Heart left ventricle (tissue), 16 donors: ENCODE data around the gene IRF1. TPM values are rescaled to one million over a fixed set of nuclear protein-coding genes. Genes with fewer than 3 reads are reported as not detected.
"Not testable (repeated sequence)": the region's sequence is repeated elsewhere in the genome, so short reads cannot be mapped to it uniquely, and the experiment has no call there.

ENCODE experiments used
- ATAC-seq, 4 donors: fragments of 200-7000 bp; cut with Tn5 transposase; one replicate each; pipeline ENCODE4 v1.9.1; 2020 to 2022; ENCODE audit warnings: moderate library complexity in 4 of 4, mild to moderate bottlenecking in 3 of 4, moderate number of reproducible peaks in 1 of 4
- DNase-seq, 5 donors: peaks; one replicate each; pipeline ENCODE4 v3.0.0-alpha.2; 2020
- H3K27ac ChIP-seq, 12 donors: fragments of 200-600 bp; sonication (generic) in 4 of 12; one replicate each; pipeline versions ENCODE4 v1.5.0 to v1.8.0; 2016 to 2022; ENCODE audit warnings: mild to moderate bottlenecking in 2 of 12
- H3K27me3 ChIP-seq, 9 donors: fragments of 200-600 bp; sonication (generic) in 2 of 9; one replicate each; pipeline versions ENCODE4 v1.5.1 to v1.8.0; 2016 to 2022; ENCODE audit warnings: mild to moderate bottlenecking in 3 of 9
- H3K36me3 ChIP-seq, 9 donors: fragments of 200-600 bp; sonication (generic) in 2 of 9; one replicate each; pipeline versions ENCODE4 v1.5.0 to v1.8.0; 2018 to 2022; ENCODE audit warnings: mild to moderate bottlenecking in 2 of 9
- H3K4me1 ChIP-seq, 12 donors: fragments of 200-600 bp; sonication (generic) in 4 of 12; one replicate each; pipeline versions ENCODE4 v1.5.0 to v1.8.0; 2016 to 2022; ENCODE audit warnings: mild to moderate bottlenecking in 3 of 12
- H3K4me3 ChIP-seq, 12 donors: fragments of 200-600 bp; sonication (generic) in 4 of 12; one replicate each; pipeline versions ENCODE4 v1.5.0 to v1.8.0; 2017 to 2022; ENCODE audit warnings: mild to moderate bottlenecking in 9 of 12, moderate library complexity in 4 of 12
- H3K9me3 ChIP-seq, 12 donors: fragments of 200-600 bp; sonication (generic) in 4 of 12; one replicate each; pipeline versions ENCODE4 v1.5.0 to v1.8.0; 2016 to 2022; ENCODE audit warnings: mild to moderate bottlenecking in 1 of 12
- POLR2A ChIP-seq, 2 donors: fragments of 450-650 bp; IDR thresholded peaks; one replicate each; pipeline ENCODE4 v1.6.1; 2017; ENCODE audit warnings: antibody characterized with exemption in 2 of 2, mild to moderate bottlenecking in 2 of 2, moderate library complexity in 2 of 2
- WGBS, 4 donors: extraction: QIAGEN DNeasy Blood & Tissue Kit in 2 of 4; methylation state at CpG; one replicate each; pipeline versions ENCODE4 v1.1.5 to v1.1.7; 2013 to 2018; 5-methylcytosine and 5-hydroxymethylcytosine counted together
- intact Hi-C, 10 donors: fragments of 100-400 bp; cut with DNase I; formaldehyde crosslinking; loops; one replicate each; pipeline versions ENCODE4 v1.11.1 to v1.14.2; 2022
- polyA plus RNA-seq, 2 donors: library from polyadenylated mRNA; stranded (reverse); fragments of 200-250 nt; gene quantifications; one replicate each; pipeline ENCODE4 v1.2.3, GENCODE V29; 2013
- total RNA-seq, 9 donors: library from RNA; depleted of rRNA in 2 of 9; stranded (reverse); fragments of >200 nt in 2 of 9; fragmentation: NEBNext Ultra II Directional in 3 of 9; extraction: Animal tissue kit (Norgen Biotek cat#: 25700) in 3 of 9; gene quantifications; one replicate each; pipeline versions ENCODE4 v1.1.0 to v1.2.4, GENCODE V29; 2016 to 2023
- TF ChIP-seq, protein P1 (sequence below), 12 donors: fragments of 200-600 bp; sonication (generic) in 4 of 12; IDR thresholded peaks; one replicate each; pipeline versions ENCODE4 v1.5.0 to v1.8.0; 2018 to 2022; ENCODE audit warnings: antibody characterized with exemption in 12 of 12, mild to moderate bottlenecking in 5 of 12
- donor health status: ischemic (EF 13 %, LVEDD 7.1; RV severe dilation, severe dysfunction).
- donor health status: healthy with polysubstance abuse.
- donor health status: DM: no; HTN: yes; CAD: no.
- donor health status: DM: no; HTN: no; CAD: no.
- donor health status: ischemic (EF 25% LVEDD 6.9; RV normal size, moderate dysfunction).
- donor health status: ischemic (EF 25% LVEDD 5.7; RV mildly dilated, moderate dysfunction).
- donor health status: healthy.
- donor health status: DM: yes; HTN: yes; CAD: no.
- donor health status: ischemic (EF 35%, LVEDD 5.7; RV mildly dilated, moderate dysfunction).
- donor health status: nonischemic (EF 11% LVEDD 7.7; RV severe dilation, severe dysfunction).
- donor health status: DM: yes; HTN: yes; CAD: no.
- donor health status: PGD.
- donor health status: ischemic (EF 29% LVEDD 5.4; RV normal size, mild dysfunction).
- donor health status: nonischemic (EF 23%, LVEDD 6.1; RV moderate dilation, normal function).

IRF1 gene
- total and polyA plus RNA-seq, 11 donors: 7.5 to 190 (median 18.4) TPM

DNA sequence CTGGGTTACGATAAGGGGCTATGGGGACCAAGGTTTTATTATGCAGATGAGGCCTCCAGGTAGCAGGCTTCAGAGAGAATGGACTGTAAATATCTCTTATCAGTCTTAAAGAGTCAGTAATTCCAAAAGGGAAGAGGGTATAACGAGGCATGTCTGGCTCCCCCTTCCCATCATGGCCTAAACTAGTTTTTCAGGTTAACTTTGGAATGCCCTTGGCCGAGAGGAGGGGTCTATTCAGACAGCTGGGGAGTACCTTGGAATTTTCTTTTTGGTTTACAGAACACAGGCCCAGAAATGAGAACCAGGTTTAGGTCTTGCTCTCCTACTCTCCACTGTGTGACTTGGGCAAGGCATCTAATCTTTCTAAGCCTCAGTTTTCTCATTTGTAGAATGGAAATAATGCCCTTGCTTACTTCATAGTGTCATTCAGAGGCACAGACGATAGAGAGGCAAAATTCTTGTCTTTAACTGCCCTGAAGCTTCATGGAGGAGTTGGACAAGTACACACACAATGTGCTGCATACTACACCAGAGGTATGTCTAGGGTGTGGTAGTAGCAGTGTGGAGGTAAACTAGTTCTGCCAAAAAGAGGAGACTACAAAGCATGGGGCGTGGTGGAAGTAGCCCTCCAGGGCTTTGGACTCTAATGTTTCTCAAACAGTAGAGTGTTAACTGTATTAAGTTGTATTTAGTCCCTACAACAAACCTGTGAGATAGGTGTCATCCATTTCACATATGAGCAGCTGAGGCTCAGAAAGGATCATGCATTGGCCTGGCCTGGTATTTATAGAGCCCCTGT lies 45.5 kb downstream of the IRF1 start:
- Histone ChIP-seq H3K36me3 (peaks cover 0 to 24% (median 6%) of the 10 kb centered on the region in 9 donors), H3K9me3 (no peaks in the 10 kb centered on the region), H3K4me3 (no peak overlapping the region), H3K27ac (peak overlapping the region in 11 of 12 donors; percentile 41 to 77 (median 68)), H3K4me1 (peaks cover 17 to 84% (median 67%) of the 10 kb centered on the region in 12 donors), H3K27me3 (no peaks in the 10 kb centered on the region)
- WGBS, 4 donors: 80 to 87% (median 83%) methylated on average over 5 of the region's 5 CpGs
- no peak for TF ChIP-seq POLR2A (IDR thresholded peaks at IDR 0.05)
- TF ChIP-seq, protein P1, sequence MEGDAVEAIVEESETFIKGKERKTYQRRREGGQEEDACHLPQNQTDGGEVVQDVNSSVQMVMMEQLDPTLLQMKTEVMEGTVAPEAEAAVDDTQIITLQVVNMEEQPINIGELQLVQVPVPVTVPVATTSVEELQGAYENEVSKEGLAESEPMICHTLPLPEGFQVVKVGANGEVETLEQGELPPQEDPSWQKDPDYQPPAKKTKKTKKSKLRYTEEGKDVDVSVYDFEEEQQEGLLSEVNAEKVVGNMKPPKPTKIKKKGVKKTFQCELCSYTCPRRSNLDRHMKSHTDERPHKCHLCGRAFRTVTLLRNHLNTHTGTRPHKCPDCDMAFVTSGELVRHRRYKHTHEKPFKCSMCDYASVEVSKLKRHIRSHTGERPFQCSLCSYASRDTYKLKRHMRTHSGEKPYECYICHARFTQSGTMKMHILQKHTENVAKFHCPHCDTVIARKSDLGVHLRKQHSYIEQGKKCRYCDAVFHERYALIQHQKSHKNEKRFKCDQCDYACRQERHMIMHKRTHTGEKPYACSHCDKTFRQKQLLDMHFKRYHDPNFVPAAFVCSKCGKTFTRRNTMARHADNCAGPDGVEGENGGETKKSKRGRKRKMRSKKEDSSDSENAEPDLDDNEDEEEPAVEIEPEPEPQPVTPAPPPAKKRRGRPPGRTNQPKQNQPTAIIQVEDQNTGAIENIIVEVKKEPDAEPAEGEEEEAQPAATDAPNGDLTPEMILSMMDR (IDR thresholded peaks at IDR 0.05): no peak
- intact Hi-C loops: no loop called here
- DNase-seq: no peak
- no peak for ATAC-seq

DNA sequence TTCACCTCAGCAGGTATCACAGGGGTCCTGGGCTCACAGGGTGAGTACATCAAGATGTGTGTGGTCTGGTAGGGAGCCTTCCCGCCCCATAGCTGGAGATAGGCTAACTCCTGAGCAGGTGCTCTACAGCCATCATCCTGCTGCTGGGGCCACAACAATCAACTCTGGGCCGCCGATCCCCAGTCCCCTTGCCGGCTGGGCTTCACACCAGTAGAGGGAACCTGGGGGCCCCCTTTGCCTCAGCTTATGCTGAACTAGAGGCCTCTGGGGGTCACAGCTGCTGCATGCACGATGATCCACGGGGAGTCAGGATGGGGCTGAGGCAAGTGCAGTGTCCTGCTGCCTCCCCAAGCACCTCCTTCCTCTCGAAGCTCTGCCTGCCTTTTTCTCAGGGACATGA lies 46.5 kb downstream of the IRF1 start:
- TF ChIP-seq, protein P1 (IDR thresholded peaks at IDR 0.05): no peak
- no peak for TF ChIP-seq POLR2A (IDR thresholded peaks at IDR 0.05)
- H3K4me1 ChIP-seq: peaks cover 17 to 94% (median 76%) of the 10 kb centered on the region in 12 donors
- H3K9me3 ChIP-seq: no peaks in the 10 kb centered on the region
- H3K27me3 ChIP-seq: no peaks in the 10 kb centered on the region
- ATAC-seq: no peak
- peak overlapping the region in 5 of 12 donors; percentile 18 to 77 (median 42) for H3K27ac ChIP-seq
- DNase-seq: no peak
- H3K36me3 ChIP-seq: peaks cover 0 to 14% (median 0%) of the 10 kb centered on the region in 9 donors
- intact Hi-C loops: no loop called here
- 55 to 89% (median 69%) methylated on average over 3 to 7 of the region's 7 CpGs for WGBS, 4 donors
- H3K4me3 ChIP-seq: no peak overlapping the region

DNA sequence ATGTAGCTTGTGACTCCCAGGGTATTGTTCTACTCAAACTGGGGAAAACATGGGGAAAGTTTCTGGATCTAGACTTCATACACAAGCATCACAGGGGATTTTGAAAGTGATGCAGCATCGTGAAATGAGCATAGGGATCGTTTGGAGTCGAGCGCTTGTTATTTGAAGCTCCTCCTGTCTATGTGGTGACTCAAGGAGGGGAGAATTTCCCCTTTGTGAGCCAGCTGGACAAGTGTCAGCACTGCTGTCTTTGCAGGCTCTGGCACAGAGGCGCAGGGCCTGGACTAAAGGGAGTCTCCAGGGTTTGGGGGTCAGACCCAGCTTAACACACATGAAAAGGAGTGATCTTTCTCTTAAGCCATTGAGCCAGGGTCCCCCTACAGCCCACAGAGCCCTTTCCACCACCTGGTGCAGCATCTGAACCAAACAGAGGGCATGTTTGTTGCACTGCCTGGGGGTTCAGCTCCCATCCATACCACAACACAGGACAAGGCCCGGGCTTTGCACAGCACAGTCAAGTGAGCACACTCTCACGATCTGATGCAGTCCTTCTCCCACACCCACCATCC lies 51.0 kb downstream of the IRF1 start:
- Histone ChIP-seq H3K27ac (peak overlapping the region in 11 of 12 donors; percentile 68 to 89 (median 76)), H3K27me3 (no peaks in the 10 kb centered on the region), H3K4me1 (peaks cover 16 to 97% (median 86%) of the 10 kb centered on the region in 12 donors), H3K4me3 (no peak overlapping the region), H3K9me3 (no peaks in the 10 kb centered on the region), H3K36me3 (peaks cover 0 to 14% (median 0%) of the 10 kb centered on the region in 9 donors)
- WGBS, 4 donors: 15 to 24% (median 17%) methylated on average over 7 of the region's 7 CpGs
- peak; percentile 77 to 90 (median 80) for DNase-seq
- intact Hi-C loops: loop anchor here in 1 of 10 donors (2.0 kb wide), 1 partner anchor 25 kb away; no protein-coding TSS in a partner anchor
- ATAC-seq: peak; percentile 76 to 90 (median 86)
- TF ChIP-seq, protein P1 (IDR thresholded peaks at IDR 0.05): no peak
- no peak for TF ChIP-seq POLR2A (IDR thresholded peaks at IDR 0.05)

DNA sequence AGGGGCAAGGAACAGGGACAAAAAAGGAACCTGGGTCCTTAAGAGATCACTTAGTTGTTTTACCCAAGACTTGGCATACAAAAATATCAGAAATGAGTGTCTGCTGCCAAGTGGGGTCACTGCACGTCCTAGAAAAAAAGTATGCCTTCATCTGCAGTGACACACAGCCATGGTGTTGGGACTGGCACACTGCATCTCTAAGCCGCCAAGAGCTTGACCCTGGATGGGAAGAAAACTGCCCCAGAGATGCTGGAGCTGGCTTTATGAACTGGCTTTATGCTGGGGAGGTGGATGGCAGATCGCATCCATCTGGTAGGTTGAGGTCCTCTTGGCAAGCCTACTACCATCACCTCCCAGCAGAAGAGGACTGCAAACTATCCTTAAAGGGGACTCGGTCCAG lies 51.7 kb downstream of the IRF1 start:
- DNase-seq (no peak), ATAC-seq (peak; percentile 29 to 48 (median 34))
- Histone ChIP-seq H3K27me3 (no peaks in the 10 kb centered on the region), H3K4me3 (no peak overlapping the region), H3K36me3 (peaks cover 0 to 14% (median 0%) of the 10 kb centered on the region in 9 donors), H3K27ac (peak overlapping the region in 11 of 12 donors; percentile 68 to 89 (median 76)), H3K9me3 (no peaks in the 10 kb centered on the region), H3K4me1 (peaks cover 19 to 97% (median 85%) of the 10 kb centered on the region in 12 donors)
- TF ChIP-seq, protein P1 (IDR thresholded peaks at IDR 0.05): no peak
- no peak for TF ChIP-seq POLR2A (IDR thresholded peaks at IDR 0.05)
- intact Hi-C loops: loop anchor here in 1 of 10 donors (2.0 kb wide), 1 partner anchor 26 kb away; no protein-coding TSS in a partner anchor
- WGBS, 4 donors: 49 to 65% (median 54%) methylated on average over 4 of the region's 4 CpGs

DNA sequence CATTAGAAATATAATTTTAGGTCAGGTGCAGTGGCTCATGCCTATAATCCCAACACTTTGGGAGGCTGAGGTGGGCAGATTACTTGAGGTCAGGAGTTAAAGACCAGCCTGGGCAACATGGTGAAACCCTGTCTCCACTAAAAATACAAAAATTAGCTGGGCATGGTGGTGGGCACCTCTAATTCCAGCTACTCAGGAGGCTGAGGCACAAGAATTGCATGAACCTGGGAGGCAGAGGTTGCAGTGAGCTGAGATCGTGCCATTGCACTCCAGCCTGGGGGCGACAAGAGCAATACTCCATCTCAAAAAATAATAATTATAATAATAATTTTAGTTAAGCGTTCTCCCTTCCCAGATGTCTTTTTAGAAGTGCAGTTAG lies 52.3 kb downstream of the IRF1 start:
- WGBS, 4 donors: 88 to 95% (median 92%) methylated on average over 3 of the region's 3 CpGs
- intact Hi-C loops: loop anchor here in 1 of 10 donors (2.0 kb wide), 1 partner anchor 27 kb away; no protein-coding TSS in a partner anchor
- Histone ChIP-seq H3K27ac (peak overlapping the region in 11 of 12 donors; percentile 68 to 89 (median 76)), H3K4me1 (peaks cover 19 to 96% (median 83%) of the 10 kb centered on the region in 12 donors), H3K36me3 (peaks cover 0 to 14% (median 0%) of the 10 kb centered on the region in 9 donors)
- not testable (repeated sequence) for ATAC-seq, H3K9me3 ChIP-seq, H3K27me3 ChIP-seq, H3K4me3 ChIP-seq, DNase-seq
